ENCODE data around the gene CRYBG3.
"Not testable (repeated sequence)": the region's sequence is repeated elsewhere in the genome, so short reads cannot be mapped to it uniquely, and the experiment has no call there.

Gene CRYBG3

DNA sequence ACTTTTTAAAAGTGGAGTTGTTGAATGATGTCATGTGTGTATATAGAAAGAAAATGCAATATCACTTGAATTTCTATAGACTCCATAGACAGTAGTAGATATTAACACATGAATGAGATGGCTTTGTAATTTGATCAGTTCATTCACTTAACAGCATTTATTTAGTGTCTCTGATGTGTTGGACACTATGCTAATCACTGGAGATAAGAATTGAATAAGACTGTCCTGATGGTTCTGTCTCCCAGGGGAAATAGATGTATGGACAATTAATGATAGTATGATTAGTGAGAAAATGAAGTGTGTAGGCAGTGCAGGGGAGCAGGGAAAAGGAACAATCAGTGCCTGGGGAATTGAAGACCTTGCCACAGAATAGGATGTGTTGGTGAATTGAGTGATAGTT lies 77.5 kb downstream of the CRYBG3 start:
- no peak for DNase-seq (ENCODE audit: low read depth)

DNA sequence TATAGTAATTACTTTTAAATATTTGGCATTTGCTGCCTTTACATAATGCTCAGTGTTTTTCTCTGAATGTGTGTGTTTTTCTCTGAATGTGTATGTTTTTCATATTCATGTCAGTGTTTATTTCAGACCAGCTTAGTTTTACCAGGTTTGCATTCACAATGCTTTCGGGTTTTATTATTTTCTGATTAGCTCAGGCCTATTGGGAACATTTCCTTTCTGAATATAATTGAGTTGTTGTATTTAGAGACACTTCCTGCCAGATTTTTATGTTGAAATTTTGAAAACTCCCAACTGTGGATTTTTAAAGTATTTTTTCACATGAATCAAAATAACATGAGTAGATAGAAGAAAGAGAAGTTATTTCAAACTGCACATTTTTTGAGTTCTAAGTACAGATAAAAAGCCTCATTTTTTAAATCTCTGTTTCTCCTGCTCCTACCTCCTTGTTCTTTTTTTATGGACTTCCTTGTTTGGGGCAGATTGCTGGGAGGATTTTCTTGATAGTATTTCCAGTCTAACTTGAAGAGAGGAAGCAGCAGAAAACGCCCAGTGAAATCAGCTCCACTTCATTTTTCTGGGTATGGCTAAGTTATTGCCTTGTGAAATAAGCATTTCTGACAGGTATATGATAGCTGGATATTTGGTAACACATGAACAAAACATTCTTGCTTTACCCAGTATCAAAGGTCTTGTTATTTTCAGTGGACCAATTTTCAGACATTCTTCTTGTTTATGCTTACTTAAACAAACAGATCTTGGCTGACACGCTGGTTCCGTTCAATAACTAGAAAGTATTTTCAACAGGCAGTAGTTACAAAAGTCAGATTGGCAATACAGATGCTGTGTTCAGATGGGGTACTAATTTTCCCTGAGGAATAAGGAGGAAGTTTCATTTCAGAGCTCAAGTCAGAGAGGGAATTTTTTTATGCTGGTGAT lies 79.8 kb downstream of the CRYBG3 start:
- DNase-seq (ENCODE audit: low read depth) = no peak

DNA sequence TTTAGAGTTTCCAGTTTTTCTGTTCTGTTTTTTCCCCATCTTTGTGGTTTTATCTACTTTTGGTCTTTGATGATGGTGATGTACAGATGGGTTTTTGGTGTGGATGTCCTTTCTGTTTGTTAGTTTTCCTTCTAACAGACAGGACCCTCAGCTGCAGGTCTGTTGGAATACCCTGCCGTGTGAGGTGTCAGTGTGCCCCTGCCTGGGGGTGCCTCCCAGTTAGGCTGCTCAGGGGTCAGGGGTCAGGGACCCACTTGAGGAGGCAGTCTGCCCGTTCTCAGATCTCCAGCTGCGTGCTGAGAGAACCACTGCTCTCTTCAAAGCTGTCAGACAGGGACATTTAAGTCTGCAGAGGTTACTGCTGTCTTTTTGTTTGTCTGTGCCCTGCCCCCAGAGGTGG lies 88.0 kb downstream of the CRYBG3 start:
- not testable (repeated sequence) for DNase-seq (ENCODE audit: low read depth)

DNA sequence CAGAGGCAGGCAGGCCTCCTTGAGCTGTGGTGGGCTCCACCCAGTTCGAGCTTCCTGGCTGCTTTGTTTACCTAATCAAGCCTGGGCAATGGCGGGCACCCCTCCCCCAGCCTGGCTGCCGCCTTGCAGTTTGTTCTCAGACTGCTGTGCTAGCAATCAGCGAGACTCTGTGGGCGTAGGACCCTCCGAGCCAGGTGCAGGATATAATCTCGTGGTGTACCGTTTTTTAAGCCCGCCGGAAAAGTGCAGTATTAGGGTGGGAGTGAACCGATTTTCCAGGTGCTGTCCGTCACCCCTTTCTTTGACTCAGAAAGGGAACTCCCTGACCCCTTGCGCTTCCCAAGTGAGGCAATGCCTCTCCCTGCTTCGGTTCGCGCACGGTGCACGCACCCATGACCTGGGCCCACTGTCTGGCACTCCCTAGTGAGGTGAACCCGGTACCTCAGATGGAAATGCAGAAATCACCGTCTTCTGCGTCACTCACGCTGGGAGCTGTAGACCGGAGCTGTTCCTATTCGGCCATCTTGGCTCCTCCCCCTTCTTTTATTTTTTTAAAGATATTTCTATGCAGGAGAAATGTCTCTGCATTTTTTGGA lies 88.5 kb downstream of the CRYBG3 start:
- not testable (repeated sequence) for DNase-seq (ENCODE audit: low read depth)

DNA sequence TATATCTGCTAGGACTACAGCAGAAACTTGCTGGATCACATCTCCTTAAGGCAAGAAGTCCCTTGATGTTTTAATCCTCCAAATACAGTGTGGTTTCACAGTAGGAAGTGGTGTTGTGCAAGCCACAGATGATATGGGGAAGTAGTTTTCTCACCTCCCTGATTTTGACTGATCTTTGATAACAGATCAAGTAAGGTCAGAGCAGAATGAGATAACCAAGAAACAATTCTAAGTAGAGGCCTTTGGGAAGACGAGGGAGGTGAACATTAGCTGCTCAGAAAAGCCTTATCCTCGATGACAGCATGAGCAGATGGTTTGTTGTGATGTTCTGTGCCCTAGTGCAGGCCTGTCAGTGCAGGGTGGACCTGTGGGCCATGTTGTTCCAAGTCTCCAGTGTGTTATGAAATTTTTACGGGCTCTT lies 89.1 kb downstream of the CRYBG3 start:
- no peak for DNase-seq (ENCODE audit: low read depth)

DNA sequence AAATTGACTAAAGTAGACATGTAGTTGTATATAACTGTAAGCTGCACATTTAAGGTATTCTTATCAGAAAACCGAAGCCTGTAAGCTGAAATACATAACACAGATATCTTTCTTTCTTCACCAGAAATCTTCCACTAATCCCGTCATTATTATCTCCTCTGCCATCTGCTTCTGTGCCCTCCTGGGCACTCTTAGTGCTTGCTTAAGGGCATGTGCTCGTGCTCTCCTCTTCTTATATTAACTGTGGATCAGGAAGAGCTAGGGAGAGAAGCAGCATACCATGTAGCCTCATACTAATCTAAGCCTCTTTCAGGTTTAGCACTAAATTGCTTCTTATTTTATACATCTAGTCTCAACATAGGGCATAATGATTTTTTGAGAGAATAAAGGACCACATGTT lies 89.6 kb downstream of the CRYBG3 start:
- no peak for DNase-seq (ENCODE audit: low read depth)

DNA sequence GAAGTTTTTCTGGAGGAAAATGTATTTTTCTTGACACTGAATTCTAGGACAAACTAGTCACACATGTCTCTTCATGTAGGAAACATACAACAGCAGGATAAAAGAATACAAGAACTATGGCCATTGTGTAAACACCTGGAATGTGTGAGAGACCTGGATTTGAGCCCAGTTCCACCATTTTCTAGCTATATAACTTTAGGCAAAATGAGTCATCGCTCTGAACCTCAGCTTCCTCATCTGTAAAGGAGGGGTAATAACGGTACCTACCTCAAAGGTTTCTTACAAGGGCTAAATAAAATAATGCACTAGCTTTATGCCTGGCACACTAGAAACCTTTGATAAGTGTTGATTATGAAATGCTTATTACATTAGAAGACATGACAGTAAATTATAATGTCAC lies 92.6 kb downstream of the CRYBG3 start:
- DNase-seq (ENCODE audit: low read depth) = no peak

DNA sequence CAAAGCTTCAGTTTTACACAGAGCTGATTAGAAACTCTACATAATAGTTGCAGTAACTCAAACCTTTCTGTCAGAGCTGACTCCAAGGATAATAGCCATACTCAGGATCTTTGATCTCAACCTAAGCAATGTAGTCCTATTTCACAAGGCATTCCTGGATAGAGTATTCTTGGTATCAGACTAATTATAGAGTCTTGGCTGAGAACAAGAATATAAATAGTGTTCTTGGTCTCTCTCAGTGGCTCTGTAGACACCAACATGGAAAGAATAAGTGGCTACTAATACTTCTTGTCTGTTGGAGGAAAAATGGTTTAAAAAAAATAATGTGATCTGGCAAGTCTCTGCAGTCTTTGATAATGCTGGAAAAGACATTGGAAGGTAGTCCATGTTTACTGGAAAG lies 94.8 kb downstream of the CRYBG3 start:
- no peak for DNase-seq (ENCODE audit: low read depth)

DNA sequence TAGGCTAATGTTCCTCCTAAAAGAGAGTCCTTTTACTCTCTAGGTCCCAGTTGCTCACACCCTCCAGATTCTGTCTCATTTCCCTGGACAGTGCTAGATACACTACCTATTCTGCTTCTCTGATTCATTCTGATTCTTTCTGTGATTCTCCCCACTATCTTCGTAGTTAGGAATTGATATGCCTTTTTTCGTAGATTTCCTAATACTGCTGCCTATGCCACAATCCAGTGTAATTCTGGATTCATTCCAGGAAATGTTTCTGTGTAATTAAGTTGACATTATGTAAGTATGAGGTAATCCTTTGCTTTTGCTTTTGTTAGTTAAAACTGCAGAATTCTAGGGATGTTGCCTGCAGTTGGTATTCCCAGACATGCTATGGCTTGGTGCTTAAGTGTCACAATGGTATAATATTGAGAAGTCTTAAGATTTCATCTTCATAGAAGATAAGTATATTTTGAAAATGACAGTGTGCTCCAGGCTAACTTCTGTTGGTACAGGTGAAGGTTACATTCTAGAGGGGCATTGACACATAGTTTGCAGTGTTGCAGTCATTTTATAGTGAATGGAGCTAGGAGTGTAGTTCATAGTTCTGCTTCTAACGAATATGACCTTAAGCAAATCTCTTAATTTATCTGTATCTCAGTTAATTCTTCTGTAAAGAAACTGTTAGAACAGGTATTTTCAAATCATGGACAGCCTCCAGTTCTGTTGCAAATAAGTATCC lies 96.2 kb downstream of the CRYBG3 start:
- no peak for DNase-seq (ENCODE audit: low read depth)

DNA sequence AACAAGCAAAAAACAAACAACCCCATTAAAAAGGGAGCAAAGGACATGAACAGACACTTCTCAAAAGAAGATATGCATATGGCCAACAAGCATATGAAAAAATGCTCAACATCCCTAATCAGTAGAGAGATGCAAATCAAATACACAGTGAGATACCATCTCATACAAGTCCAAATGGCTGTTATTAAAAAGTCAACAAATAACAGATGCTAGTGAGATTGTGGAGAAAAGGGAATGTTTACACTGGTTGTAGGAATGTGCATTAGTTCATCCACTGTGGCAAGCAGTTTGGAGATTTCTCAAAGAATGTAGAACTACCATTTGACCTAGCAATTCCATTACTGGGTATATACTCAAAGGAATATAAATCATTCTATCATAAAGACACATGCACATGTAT lies 105.9 kb downstream of the CRYBG3 start:
- no peak for DNase-seq (ENCODE audit: low read depth)

DNA sequence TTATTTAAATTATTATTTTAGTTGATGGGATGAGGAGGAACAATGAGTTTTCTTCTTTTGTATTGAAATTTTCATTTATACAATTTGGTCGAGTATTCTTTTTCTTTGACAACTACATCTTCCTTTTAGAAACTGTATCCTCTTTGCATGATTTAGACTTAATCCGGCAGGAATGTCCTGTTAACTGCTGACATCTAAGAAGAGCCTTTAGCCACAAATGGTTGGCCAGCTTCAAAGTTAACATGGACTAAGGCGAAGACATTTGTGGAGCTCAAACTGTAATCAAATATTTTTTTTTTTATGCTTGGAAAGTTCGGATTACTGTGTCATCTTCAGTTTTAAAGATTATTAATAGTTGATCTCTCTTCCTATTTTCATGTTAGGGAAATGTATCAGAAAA lies 107.2 kb downstream of the CRYBG3 start:
- no peak for DNase-seq (ENCODE audit: low read depth)

DNA sequence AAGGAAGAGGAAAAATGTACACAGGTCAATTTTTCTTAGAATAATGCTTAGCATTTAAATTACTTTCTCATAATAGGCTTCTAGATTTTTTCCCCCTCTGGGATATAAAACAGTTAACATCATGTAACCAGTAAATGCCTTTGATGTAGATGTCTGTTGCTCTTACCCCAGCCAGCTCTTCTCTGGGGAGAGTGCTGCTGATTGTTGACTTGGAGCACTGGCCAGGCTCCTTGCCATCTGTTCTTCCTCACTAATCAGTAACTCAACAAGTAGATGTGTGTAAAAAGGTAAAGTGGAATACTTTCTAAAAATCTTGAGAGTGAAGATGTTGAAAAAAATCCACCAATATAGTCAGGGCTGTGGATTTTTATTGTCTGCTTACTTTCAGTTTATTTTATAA lies 108.2 kb downstream of the CRYBG3 start:
- no peak for DNase-seq (ENCODE audit: low read depth)

DNA sequence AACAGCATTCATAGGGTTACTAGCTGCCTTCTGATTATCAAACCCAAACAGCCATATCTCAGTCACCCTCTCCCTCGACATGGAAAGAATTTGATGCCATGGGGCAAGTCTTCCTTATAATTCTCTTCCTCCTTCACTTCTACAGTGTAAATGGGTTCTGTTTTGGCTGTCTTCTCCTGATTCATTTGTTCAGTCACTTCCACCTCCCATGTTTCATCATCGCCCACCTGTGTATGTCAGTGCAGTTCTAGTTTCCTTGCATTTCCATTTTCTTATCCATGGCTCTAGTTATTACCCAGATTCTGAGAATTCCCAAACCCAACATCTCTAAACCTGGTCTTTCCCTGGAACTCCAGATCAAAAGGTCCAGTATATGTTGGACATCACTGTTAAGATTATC lies 109.4 kb downstream of the CRYBG3 start:
- DNase-seq (ENCODE audit: low read depth) = no peak

DNA sequence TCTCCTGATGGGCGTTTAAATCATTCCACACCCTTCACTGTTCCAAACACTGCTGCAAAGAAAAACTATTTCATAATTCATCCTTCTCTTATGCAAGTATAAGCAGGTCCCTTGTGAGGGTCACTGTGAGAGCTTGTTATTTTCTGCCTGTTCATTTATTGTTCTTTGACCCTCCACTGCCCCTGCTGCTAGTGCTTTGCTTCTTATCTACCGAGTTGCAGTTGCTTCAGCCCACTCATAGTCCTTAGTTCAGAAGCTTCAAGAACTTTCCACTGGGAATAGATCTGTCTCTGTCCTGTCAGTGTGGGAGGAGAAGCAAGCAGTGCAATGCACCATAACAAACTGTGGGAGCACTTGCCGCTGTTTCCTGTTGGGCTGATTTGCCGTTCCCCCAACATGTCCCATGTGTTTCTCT lies 110.6 kb downstream of the CRYBG3 start:
- DNase-seq (ENCODE audit: low read depth) = no peak

DNA sequence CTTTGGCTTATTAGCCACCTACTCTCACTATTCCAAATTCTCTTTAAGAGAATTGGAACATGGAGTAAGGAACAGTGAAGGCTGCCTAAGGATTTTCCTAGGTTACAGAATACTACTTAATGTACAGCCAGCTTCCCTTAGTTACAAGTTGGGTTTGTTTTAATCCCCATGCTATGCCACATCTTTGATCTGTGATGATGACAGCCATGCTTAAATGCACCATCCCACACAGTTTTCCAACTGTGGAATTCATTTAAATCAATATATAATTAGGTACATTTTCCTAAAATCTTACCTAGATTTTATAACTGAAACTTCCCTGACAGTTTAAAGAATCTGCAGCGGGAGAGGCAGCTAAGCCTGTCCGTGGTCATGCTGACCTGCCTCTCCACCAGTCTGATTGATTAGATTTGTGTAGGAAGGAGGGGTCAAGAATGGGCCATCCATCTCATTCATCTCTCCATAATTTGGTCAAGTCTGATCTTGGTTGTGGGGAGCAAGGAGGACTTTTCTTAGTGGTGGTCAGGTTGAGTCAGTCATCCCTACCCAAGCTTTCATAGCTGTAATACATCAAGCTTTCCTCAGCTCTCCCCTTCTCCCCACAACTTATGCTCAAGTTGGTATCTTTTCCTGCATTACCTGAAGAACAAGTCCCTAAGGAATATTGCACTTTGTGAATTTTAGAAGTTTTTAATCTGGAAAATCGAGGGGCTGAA lies 113.3 kb downstream of the CRYBG3 start:
- DNase-seq (ENCODE audit: low read depth) = no peak

DNA sequence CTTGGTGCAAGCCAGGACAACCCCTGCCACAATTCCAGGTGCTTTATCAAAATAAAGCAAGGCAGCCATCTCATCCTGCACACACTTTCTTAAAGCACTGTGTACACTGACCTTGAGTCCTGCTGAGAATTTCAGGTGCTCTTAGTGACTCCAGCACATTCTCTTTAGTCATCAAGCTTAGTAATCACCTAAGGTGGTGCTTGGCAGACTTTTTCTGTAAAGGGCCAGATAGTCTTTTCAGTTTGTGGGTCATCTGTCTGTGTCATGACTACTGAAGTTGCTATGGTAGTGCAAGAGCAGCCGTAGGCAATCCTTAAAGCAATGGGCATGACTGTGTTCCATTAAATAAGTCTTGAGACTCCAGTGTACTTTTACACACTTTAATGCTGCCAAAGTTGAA lies 114.0 kb downstream of the CRYBG3 start:
- no peak for DNase-seq (ENCODE audit: low read depth)

DNA sequence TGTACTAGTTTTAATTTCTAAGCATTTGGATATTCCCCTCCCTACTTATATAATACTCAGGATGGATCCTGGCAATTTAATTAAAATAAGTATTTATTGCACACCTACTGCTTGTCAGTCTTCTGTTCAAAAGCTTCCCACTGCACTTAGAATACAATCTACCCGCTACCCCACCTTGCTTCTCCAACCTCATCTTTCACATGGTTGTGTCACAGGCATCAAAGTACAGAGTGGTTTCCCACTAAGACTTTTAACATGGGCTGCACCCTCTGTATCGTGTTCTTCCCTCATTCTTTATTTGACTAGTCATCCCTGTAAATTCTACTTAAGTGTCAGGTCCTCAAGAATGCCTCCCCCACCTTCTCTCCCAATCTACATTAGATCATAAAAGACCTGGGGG lies 115.4 kb downstream of the CRYBG3 start:
- no peak for DNase-seq (ENCODE audit: low read depth)

DNA sequence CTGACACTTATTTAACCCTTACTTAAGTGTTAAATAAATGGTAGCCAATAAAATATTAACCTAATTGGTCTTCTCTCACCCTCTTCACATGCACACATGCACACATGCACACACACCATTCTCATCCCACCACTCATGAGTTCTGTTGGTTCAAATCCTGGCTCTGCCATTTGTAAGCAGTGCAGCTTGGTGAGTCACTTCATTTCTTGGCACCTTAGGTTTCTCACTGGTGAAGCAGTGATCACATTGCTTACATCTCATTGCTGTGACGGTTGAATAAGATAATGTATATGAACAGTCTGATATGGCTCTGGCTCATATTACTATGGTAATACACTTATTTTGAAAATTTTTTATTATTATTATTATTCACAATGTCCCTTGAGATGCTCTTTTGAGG lies 116.6 kb downstream of the CRYBG3 start:
- DNase-seq (ENCODE audit: low read depth) = no peak

DNA sequence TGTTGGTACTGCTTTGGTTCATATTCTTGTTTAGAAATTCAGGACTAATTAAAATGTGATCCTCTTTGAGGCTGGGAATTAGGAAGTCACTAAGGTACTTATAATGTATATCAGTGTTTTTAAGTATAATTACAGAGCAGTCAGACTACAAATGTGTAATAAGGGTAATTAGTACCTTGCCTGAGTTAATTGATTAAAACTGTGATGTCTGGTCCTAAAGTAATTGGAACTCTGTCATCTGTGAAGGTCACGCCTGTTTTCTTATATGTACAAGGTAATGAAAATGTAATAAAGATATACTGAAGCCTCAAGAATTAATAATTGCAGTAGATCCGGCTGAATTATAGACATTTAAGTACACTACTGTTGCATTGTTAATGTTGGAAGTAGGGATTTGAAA lies 117.6 kb downstream of the CRYBG3 start:
- DNase-seq (ENCODE audit: low read depth) = no peak

DNA sequence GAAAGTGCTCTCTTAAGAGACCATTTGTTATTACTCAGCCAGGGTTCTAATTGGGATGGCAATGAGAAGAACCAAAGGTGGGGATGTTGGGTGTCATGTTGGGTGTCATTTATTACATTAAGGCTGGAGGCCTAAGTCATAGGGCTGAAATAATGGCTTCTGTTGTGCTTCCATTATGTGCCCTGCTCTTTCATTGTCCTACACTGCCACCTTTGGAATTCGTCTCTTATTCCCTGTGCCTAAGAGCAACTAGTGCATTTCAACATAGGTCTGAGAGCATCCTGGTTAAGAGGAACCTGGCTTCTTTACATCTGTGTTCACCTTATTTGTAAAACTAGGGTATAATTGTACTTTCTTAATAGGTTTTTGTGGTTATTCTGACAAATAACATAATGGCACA lies 118.2 kb downstream of the CRYBG3 start:
- no peak for DNase-seq (ENCODE audit: low read depth)

DNA sequence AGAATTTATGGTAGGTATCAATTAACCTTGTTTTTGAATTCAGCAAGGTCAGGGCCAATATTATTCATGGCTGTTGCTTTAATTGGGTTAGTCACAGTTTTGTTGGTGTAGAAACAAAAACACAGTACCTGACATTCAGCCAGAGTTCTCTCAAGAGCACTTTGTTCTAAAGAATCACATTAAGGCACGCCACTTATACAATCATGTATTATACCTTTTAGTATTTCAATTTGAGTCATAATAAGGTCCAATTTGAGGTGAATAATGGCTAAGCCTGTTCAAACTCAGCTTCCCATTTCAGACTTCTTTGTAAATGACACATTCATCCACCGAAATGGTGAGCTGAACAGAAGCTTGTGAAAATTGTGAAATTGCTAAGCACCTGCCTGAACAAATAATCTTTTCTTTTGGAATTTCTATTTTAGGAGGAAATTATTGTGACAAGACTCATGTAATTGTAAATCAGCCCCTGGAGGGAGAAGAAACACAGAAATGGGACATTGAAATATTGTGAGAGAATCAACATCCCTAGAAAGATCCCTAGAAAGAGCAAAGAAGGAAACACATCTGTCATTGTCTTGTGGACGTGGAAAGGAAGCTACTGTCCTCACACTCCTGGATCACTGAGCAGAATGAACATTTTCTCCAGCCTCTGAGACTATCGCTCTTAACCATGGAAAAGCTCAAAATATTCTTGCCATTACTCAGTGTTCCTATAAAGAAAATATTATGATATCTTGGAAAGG lies 121.2 kb downstream of the CRYBG3 start:
- DNase-seq (ENCODE audit: low read depth) = no peak

Data from stimulated activated CD8-positive, alpha-beta memory T cell treated with anti-CD3 and anti-CD28 coated beads, Interleukin-15, amount 100 ng/mL, for 24 hours (primary cell).